ENCODE measurements around the gene CACNG6. TPM values are rescaled to one million over a fixed set of nuclear protein-coding genes. Genes with fewer than 3 reads are reported as not detected.

The CACNG6 gene, protein sequence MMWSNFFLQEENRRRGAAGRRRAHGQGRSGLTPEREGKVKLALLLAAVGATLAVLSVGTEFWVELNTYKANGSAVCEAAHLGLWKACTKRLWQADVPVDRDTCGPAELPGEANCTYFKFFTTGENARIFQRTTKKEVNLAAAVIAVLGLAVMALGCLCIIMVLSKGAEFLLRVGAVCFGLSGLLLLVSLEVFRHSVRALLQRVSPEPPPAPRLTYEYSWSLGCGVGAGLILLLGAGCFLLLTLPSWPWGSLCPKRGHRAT
- total RNA-seq: 0.89 TPM in 1 of 2 replicates, not detected in the other

DNA sequence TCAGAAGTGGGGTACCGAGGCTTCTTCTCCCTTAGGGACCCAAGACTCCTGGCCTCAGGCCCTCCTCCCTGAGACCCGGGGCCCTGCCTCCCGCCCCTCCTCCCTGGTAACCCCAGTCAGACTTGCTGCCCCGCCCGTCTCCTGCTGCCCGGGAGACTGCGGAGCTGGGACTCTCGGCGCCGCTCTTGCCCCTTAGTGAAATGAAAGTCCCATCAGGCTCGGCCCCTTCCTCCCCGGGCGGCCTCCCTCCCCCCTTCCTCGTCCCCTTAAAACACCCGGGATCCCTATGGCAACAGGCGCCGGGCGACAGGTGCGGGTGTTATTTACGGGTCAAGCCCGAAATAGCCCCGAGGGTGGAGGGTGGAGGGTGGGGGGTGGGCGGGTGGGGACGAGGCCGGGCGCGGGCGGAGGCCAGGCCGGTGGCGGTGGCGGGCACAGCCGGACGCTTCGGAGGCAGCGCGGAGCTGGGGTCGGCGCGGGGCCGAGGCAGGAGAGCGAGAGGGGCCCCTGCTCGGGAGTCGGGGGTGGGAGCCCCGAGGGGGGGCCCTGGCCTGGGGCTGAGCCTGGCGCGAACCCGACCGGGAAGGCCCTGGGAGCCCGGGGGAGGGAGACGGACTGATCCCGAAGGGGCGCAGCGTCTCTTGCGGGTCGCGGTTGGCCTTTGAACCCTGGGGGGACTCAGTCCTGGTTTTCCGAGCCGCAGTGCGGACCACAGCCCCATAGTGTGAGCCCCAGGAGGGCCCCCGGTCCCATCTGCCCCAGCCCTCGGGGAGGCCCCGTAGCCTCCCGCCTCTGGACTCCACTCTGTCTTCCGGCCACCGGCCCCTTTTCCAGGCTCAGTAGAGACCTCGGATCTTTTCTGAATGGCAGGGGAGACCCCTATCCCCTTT is at the start of gene CACNG6:
CACNG6 (plus strand) TSS at position 414 of the 890 bp plus-strand sequence. CDS start 1,241 bp downstream, outside the sequence.

DNA sequence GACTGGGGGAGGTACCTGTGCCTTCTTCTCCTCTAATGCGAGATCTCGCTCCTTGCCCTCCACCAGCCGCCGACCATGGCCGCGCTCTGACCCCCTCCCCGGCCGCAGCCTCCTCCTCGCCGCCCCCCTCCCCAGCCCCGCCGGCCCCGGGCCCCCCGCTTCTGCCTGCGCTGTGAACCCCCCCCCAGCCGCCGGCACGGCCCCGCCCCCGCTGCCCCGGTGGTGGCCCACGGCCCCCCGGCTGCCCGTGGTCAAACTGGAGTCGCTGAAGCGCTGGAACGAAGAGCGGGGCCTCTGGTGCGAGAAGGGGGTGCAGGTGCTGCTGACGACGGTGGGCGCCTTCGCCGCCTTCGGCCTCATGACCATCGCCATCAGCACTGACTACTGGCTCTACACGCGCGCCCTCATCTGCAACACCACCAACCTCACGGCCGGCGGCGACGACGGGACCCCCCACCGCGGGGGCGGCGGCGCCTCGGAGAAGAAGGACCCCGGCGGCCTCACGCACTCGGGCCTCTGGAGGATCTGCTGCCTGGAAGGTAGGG is 28.5 kb upstream of the CACNG6 start, which contains the start of gene CACNG8:
CACNG8 (plus strand) TSS at position 51 of the 545 bp plus-strand sequence.

Other genes with a start within 250 kb of the CACNG6 start
- gene NLRP12, start 167.3 kb upstream of the CACNG6 start, total RNA-seq: not detected in 2 replicates
- gene MYADM, start 123.8 kb upstream of the CACNG6 start, total RNA-seq: 169 and 237 TPM in 2 replicates
- under 0.01 TPM in 1 of 2 replicates, not detected in the other for gene PRKCG, start 109.4 kb upstream of the CACNG6 start, total RNA-seq
- 0.13 and 1.1 TPM in 2 replicates for gene CACNG7, start 82.4 kb upstream of the CACNG6 start, total RNA-seq
- under 0.01 and 0.13 TPM in 2 replicates for gene CACNG8, start 28.7 kb upstream of the CACNG6 start, total RNA-seq
- not detected in 2 replicates for gene VSTM1, start 72.3 kb downstream of the CACNG6 start, total RNA-seq
- not detected in 2 replicates for gene TARM1, start 89.7 kb downstream of the CACNG6 start, total RNA-seq
- 1.5 TPM in 1 of 2 replicates, not detected in the other for gene OSCAR, start 109.2 kb downstream of the CACNG6 start, total RNA-seq
- 38.1 and 79.7 TPM in 2 replicates for gene NDUFA3, start 111.2 kb downstream of the CACNG6 start, total RNA-seq
- gene TFPT, start 124.0 kb downstream of the CACNG6 start, total RNA-seq: 15.0 and 16.8 TPM in 2 replicates
- gene PRPF31, start 124.1 kb downstream of the CACNG6 start, total RNA-seq: 75.3 and 100 TPM in 2 replicates
- 17.9 and 20.4 TPM in 2 replicates for gene CNOT3, start 146.1 kb downstream of the CACNG6 start, total RNA-seq
- gene LENG1, start 168.1 kb downstream of the CACNG6 start, total RNA-seq: 3.5 and 5.2 TPM in 2 replicates
- 4.1 TPM in 1 of 2 replicates, not detected in the other for gene TMC4, start 181.5 kb downstream of the CACNG6 start, total RNA-seq
- gene MBOAT7, start 197.9 kb downstream of the CACNG6 start, total RNA-seq: 140 and 150 TPM in 2 replicates
- 106 and 125 TPM in 2 replicates for gene TSEN34, start 199.7 kb downstream of the CACNG6 start, total RNA-seq
- 1,803 and 1,860 TPM in 2 replicates for gene RPS9, start 209.2 kb downstream of the CACNG6 start, total RNA-seq
- gene LILRB3, start 231.4 kb downstream of the CACNG6 start, total RNA-seq: 1.1 TPM in 1 of 2 replicates, not detected in the other